Hematopoietic multipotent progenitor cell treated with erythropoietin and hydrocortisone succinate and interleukin-3 and kit ligand, for 15 days (in vitro differentiated cells): Measurements from ENCODE around the gene JSRP1.

Experiments
- DNase-seq: peaks from one replicate; pipeline ENCODE4 v3.0.0-alpha.2; 2015; ENCODE audit warnings: low spot score

JSRP1 gene

GRCh38 chr19:2232286-2233151 is 23.7 kb downstream of the JSRP1 start:
- DNase-seq: no peak

DNA sequence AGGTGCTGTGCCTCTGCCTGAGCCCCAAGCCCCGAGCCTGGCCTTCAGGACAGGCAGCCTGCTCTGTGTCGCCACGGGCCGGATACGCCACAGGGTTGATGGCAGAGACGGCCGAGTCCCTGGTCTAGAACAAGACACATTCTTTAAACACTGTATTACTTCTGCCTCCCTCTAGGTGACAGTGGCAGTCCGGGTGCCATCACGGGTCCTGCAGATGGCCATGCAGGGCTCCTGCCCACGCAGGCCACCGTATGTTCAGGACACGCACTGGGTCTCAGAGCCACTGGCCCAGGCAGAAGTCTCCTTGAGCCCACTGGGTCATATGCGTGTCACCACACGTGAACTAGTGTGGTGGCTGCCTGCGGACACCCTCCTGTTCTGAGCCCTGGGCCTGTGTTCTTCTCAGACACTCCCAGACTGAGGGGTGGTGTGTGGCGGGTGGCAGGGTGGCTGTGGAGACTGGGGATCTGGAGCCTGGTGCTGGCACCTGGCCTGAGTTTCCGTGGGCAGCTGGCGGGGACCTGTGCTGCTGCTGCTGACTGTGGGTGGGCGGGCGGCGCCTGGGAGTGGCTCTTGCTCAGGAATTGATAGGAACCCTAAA is 24.5 kb downstream of the JSRP1 start:
- DNase-seq: peak; percentile 43

GRCh38 chr19:2230807-2231533 is 25.2 kb downstream of the JSRP1 start:
- DNase-seq: no peak

GRCh38 chr19:2230033-2230531 is 26.1 kb downstream of the JSRP1 start:
- DNase-seq: peak; percentile 53

DNA sequence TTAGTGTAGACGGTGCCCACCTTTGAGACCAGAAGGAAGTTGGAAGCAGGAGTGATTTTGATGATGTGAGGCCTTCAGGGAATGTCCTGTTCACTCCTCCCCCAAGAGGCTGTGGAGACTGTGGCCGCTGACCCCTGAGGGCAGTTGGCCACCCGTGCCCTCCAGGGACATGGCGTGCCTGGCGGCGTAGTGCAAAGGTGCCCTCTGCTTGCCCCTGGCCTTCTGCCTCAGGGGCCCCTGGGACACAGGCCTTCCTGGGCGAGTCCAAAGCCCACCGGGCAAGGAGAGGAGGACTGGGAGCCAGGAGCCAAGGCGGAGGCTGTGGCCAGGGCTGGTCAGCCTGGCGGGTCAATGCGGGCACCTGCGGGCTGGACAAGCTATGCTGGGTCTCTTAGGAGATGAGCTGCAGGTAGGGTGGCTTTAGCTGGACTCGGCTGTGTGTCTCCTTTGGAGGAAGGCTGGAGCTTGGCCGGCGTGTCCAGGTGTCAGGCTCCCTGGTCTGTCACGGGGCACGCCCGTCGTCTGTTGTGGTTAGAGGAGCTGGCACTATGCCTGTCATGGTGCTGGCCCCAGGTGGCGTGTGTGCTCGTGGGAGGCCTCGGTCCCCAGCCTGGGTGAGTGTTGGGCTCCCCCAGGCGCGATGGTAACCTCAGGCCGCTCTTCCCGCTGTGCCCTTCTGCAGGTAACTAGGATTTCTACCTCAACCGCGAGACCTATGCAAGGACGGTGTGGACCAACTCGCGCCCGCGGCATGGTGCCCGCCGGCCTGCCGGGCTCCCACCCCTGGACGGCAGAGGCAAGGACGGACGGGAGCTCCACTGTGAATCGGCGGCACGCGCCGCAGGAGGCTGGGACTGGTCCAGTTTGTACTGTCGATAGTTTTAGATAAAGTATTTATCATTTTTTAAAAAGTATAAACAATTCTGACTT is 26.8 kb downstream of the JSRP1 start:
- no peak for DNase-seq

GRCh38 chr19:2228157-2229030 is 27.8 kb downstream of the JSRP1 start:
- no peak for DNase-seq

DNA sequence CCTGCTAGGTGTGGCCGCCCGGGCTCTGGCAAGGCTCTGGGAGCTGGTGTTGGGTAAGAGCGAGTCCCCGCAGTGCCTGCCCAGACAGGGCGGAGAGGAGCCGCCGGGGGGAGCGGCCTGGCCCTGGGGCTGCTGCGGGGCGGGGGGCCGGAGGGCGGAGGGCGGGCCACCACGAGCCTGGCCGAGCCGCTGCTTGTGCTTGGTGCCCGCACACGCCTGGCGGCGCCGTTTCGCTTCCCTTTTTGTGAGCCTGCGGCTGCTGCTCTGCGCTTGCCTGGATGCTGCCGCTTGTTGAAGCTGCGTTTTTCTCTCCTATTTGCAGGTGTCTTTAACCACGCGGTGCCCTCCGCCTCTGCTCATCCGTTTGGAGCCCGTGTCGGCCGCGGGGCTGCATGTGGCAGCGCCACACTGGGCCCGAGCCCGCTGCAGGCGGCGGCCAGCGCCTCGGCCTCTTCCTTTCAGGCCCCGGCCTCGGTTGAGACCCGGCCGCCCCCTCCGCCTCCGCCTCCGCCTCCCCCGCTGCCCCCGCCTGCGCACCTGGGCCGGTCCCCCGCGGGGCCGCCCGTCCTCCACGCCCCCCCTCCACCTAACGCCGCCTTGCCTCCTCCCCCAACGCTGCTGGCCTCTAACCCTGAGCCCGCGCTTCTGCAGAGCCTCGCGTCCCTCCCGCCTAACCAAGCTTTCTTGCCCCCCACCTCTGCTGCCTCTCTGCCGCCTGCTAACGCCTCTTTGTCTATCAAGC is 28.6 kb downstream of the JSRP1 start:
- DNase-seq: no peak

GRCh38 chr19:2226840-2227360 is 29.3 kb downstream of the JSRP1 start:
- no peak for DNase-seq

DNA sequence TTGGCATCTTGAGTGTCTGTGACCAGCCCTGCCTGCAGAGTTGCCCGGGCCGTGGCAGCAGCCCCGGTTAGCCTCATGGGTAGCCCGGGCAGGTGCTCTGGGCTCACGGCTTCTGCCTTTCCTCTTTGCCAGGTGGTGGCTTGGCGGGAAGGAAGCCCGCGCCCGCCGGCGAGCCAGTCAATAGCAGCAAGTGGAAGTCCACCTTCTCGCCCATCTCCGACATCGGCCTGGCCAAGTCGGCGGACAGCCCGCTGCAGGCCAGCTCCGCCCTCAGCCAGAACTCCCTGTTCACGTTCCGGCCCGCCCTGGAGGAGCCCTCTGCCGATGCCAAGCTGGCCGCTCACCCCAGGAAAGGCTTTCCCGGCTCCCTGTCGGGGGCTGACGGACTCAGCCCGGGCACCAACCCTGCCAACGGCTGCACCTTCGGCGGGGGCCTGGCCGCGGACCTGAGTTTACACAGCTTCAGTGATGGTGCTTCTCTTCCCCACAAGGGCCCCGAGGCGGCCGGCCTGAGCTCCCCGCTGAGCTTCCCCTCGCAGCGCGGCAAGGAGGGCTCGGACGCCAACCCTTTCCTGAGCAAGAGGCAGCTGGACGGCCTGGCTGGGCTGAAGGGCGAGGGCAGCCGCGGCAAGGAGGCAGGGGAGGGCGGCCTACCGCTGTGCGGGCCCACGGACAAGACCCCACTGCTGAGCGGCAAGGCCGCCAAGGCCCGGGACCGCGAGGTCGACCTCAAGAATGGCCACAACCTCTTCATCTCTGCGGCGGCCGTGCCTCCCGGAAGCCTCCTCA is 30.0 kb downstream of the JSRP1 start:
- no peak for DNase-seq

- no peak for DNase-seq
These were observed 30.7 kb downstream of the JSRP1 start for GRCh38 chr19:2225415-2226050.

GRCh38 chr19:2224754-2225349 is 31.4 kb downstream of the JSRP1 start:
- DNase-seq: no peak

DNA sequence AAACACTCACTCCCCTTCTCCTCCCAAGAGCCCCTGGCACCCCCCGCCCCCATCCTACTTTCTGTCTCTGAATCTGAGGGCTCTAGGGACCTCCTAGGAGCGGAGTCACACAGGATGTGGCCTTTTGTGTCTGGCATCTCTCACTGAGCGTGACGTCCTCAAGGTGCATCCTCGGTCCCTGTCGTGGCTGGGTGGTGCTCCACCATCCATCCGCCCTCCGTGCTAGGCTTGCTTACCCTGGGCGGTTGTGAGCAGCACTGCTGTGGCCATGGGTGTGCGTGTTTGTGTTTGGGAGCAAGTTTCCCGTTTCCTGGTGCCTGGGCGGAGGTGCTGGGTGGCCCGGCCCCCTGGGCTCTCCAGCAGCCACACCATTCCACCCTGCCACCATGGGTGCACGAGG is 32.3 kb downstream of the JSRP1 start:
- no peak for DNase-seq

DNA sequence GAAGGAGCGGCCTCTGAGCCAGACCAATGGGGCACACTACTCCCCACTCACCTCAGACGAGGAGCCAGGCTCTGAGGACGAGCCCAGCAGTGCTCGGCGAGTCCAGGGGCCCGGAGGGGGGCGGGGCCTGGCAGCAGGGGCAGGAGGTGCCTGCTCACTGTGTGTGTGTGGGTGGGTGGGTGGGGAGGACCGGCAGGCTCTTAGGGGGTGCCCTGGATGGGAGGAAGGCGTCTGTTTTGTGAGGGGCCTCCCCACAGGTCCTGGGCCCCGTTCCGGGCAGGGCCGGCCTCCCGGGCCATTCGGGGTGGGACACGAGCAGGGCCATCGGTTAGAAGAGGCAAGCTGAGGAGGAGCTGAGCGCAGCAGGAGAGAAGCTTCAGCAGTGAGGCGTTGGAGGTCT is 32.8 kb downstream of the JSRP1 start:
- DNase-seq: no peak

- DNase-seq: no peak
These were observed 34.3 kb downstream of the JSRP1 start for GRCh38 chr19:2221918-2222317.

- no peak for DNase-seq
These were observed 34.9 kb downstream of the JSRP1 start for GRCh38 chr19:2221250-2221831.

DNA sequence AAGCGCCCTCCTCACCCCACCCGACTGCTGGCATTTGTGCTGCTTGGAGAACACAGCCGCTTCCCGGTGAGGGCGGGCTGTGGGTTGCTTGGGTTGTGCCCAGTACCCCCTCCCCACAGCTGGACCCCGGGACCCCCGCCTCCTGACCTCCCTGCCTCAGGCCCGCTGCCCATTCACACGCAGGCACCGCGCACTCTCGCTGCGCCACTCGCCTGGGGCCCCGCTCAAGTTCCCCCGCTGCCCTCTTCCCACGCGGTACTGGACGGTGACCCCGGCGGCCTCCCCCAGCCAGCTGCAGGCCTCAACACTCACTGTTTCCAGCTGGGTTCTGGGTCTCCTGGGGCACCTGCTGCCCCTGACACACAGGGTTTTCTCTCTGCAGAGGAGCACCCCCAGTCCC is 36.5 kb downstream of the JSRP1 start:
- no peak for DNase-seq

- DNase-seq: no peak
These were observed 38.6 kb downstream of the JSRP1 start for GRCh38 chr19:2217591-2217990.
